GM12801 (cell line): ENCODE measurements around the gene JARID2.

Experiments
- CTCF ChIP-seq: IDR thresholded peaks from one replicate; pipeline ENCODE4 v1.5.1; 2011; ENCODE audit warnings: control low read depth; ENCODE audit not compliant: insufficient read length; ENCODE audit errors: extremely low read depth

Gene JARID2

DNA sequence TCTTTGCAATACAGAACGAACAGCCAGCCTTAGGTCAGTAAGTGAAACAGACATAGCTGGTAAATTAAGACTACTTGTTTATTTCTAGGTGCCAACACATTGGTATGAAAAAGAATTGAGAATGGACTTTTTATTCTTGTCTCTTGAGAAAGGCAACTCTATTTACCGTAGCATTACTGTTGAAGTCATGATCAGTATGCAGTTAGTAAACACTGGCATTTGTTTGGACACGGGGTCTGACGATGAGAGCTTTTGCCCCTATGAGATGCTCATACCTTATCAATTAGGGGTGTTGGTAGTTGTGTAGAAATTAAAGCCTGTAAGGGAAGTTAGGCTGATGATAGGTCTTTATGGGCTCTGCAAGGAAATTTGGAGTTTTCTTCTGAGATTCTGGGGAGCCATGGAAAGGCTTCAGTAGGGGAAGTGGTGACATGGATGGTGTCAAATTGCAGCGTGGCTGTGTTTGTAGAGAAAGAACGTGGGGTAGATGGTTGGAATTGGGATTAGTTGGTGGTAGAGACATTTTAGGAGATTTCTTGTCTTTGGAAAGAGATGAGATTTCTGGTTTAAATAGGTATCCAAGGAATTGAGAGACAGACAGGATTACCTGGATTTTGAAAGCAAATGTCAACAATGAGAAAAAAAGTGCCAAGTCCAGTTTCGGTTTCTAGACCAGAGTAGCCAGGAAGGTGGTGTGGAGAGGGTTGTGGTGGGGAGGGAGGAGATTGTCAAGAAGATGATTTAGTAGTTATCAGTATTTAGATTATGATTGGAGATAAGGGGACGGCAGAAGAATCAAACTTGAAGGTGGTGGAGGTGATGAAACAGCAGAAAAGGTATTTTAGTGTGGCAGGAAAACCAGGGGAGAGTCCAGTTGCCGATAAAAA, 116.6 kb downstream of the JARID2 start:
- no peak for TF ChIP-seq CTCF

DNA sequence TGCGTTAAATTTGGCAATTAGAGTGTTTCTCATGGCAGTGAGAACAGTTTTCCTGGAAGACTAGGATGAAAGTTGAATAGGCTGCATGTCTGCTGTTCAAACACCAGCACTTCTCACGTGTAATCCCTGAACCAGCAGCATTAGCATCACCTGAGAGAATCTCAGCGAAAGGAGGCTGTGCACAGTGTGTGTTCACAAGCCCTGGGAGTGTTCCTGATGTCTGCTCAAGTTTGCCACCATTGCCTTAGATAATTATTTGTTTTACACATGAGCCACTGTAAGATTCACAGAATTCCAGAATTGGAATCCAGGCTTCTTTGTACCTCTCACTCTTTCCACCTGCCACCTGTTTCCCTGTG, 117.3 kb downstream of the JARID2 start:
- no peak for TF ChIP-seq CTCF

DNA sequence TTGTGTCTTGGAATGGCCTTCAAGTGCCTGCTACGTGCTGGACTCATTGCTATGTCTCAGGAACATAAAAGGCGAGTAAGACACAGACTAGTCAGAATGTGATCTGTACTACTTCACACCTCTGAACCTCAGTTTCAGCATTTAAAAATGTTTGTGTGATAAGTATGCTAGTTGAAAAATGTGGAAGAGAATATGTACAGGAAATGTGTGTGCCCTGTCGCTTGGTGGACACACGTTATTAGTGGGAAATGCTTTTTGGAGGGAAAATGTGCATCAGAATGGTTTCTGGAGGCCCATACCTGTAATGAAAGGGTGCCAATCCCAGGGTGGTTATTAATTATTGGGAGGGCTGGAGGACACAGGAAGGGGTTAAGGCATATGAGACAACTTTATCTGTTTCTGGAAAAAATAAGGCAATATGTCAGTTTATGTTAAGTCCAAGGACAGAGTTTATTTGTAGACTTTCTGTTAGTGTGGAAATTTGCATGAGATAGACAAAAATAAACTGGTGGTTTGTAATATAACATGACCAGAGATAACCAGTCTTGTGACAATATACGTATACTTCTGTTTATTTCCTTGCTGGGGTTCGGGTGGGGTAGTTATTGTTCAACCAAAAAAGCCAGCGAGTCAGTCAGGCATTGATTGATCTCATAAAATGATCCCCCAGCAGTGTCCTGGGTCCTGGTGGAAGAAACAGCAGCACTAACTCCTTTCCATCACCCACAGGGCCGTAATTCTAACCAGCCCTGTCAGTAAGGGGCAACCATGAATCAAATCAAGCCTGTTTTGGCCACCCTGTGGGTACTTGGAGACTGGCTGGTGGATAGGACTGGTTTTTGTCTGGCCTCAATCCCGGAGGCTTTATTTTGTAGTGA, 117.9 kb downstream of the JARID2 start:
- TF ChIP-seq CTCF, result no peak

- TF ChIP-seq CTCF, result no peak
Measured at GRCh38 chr6:15364401-15365037, 118.7 kb downstream of the JARID2 start.

DNA sequence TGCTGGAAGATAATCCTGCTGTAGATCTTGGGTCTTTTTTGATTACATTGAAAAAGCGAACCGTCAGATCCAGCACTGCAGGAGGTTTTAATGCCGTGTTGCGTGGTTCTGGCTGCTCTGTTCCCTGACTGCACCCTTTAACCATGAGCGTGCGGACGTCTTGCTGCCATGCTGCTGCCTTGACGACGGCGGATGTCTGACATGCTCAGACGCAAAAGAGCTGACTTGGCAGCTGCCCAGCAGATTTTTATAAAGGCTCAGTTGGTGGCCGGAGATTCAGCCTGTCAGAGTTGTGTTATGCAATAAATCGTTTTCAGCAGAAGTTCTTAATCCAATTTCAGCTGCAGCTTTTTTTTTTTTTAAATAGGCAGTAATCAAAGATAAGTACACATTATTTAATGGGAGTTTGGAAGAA, 119.4 kb downstream of the JARID2 start:
- TF ChIP-seq CTCF, result no peak

GRCh38 chr6:15366003-15366535, 120.2 kb downstream of the JARID2 start:
- TF ChIP-seq CTCF, result no peak

DNA sequence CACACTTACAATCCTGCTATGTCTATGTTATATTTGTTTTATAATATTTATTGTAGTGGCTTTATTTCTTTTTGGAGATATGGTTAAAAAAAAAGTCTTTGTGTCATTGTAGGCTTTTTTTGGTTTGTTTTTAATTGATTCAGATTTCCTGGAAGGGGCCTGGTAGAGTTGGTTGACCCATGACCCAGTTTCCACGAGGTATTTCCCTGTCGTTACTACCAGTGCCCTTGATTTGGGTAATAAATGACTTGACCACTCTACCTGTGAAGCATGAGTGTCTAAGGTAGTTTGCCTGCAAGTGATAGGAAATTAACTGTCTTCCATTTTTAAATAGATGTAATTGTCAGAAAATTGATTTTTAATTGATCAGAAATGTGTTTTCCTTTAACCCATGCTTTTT, 121.0 kb downstream of the JARID2 start:
- TF ChIP-seq CTCF, result no peak
